Forelimb muscle (tissue), 1 donor: ENCODE results near the gene STAT2. TPM values are rescaled to one million over a fixed set of nuclear protein-coding genes. Genes with fewer than 3 reads are reported as not detected.
"Not testable (repeated sequence)": the region's sequence is repeated elsewhere in the genome, so short reads cannot be mapped to it uniquely, and the experiment has no call there.

Experiments used
- DNase-seq: peaks from one replicate; pipeline ENCODE4 v3.0.0-alpha.2; 2013; ENCODE audit warnings: low read depth
- polyA plus RNA-seq: library from polyadenylated mRNA; unstranded; fragments of 120-200 nt; gene quantifications from one replicate; pipeline ENCODE4 v1.2.1, GENCODE V29; 2013; ENCODE audit not compliant: insufficient read length

The STAT2 gene
- polyA plus RNA-seq, 1 donor, result 61.9 TPM

DNA sequence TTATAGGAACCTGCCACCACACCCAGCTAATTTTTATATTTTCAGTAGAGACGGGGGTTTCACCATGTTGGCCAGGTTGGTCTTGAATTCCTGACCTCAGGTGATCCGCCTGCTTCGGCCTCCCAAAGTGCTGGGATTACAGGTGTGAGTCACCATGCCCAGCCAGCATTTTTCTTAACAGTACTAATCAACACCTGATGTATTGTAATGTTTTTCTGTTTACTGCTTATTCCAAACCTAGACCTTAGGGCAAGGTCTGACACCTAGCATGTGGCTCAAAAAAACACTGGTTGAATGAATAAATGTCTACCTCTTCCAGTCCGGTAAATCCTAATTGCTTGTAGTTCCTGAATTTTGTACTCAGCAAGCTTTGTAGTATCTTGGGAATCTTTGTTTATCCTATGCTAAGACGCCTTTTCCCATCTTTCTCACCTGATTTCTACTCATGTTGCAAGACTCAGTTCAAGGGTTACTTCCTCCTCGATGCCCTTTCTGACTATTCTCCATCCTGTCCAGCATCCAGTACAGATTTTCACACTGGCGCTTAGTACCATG lies 28.9 kb downstream of the STAT2 start:
- DNase-seq, result no peak

DNA sequence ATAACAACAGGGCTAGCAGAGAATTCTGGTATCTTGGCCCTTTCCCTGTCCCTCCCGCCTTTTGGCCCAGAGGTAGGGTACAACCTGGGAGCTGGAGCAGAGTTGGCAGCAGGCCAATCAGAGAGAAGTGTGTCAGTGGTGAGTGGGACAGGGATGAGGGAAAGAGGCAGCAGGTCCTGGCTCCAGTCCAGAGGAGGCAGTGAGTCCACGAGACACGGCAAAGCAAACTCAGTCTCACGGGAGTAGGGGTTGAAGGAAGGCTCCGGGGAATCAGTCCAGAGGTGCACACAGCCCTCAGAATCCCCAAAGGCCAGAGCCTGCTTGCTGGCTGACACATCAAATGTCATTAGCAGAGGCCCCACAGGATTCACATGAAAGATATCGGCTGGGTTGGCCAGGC lies 33.4 kb downstream of the STAT2 start:
- no peak for DNase-seq

DNA sequence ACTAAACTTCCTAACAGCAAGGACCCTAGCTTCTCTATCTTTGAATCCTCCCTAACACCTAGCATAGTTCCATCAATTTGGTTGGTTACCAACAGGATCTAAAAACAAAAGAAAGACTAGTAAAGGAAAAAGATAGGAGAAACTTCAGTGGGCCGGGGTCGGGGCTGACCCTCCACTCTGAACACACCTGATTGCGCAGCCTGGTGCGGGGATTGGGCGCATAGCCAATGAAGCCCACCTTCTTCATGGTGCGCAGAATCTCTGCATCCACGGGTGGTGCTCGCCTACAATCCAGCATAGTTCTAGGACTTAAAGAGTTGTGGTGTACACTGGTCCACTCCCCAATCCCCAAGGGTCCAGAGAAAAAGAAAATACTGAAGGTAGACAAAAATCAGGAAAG lies 33.8 kb downstream of the STAT2 start:
- DNase-seq, result no peak

DNA sequence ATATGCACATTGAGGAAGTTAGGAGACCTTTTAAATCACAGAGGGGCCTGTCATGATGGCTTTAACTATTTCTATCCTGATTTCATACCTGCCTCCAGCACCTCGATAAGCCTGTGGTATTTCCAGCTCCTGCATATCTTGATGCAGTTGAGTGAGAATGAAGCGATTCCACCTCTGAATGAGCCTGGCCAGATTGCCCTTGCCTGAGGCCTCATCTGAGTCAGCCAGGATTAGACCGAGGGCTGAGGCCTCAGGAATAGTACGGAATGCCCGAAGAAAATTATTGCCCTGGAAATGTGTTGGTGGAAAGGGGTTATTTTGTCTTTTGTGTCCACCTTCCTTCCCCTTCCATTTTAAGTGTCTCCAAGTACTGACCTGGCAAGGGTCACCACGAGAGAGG lies 35.7 kb downstream of the STAT2 start:
- DNase-seq, result no peak

DNA sequence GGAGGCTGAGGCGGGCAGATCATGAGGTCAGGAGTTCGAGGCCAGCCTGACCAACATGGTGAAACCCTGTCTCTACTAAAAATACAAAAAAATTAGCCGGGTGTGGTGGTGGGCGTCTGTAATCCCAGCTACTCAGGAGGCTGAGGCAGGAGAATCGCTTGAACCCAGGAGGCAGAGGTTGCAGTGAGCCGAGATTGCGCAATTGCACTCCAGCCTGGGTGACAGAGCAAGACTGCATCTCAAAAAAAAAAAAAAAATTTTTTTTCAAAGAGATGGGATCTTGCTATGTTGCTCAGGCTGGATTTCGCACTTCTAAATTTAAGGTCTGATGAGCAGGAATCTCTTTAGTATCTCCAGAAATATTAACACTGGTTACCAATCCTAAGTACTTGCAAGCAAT lies 38.3 kb downstream of the STAT2 start:
- DNase-seq, result not testable (repeated sequence)

DNA sequence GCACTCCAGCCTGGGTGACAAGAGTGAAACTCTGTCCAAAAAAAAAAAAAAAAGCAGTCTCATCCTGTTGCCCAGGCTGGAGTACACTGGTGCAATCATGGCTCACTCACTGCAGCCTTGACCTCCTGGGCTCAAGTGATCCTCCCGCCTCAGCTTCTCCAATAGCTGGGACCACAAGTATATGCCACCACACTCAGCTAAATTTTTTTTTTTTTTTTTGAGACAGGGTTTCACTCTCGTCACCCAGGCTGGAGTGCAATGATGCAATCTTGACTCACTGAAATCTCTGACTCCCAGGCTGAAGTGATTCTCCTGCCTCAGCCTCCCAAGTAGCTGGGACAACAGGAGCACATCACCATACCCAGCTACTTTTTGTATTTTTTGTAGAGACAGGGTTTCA lies 38.9 kb downstream of the STAT2 start:
- no peak for DNase-seq

DNA sequence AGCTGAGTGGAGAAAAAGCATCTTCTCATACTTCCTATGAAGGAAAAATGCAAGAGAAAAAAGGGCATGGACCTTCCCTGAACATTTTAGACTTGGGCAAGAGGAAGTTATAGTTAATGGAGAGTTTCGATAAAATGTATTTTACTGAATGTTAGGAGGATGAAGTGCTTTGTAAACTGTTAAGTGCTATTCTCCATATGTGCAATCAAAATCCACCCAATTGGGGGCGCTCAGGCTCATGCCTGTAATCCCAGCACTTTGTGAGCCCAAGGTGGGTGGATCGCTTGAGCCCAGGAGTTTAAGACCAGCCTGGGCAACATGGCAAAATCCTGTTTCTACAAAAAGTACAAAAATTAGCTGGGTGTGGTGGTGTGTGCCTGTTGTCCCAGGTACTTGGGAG lies 42.2 kb downstream of the STAT2 start:
- no peak for DNase-seq

DNA sequence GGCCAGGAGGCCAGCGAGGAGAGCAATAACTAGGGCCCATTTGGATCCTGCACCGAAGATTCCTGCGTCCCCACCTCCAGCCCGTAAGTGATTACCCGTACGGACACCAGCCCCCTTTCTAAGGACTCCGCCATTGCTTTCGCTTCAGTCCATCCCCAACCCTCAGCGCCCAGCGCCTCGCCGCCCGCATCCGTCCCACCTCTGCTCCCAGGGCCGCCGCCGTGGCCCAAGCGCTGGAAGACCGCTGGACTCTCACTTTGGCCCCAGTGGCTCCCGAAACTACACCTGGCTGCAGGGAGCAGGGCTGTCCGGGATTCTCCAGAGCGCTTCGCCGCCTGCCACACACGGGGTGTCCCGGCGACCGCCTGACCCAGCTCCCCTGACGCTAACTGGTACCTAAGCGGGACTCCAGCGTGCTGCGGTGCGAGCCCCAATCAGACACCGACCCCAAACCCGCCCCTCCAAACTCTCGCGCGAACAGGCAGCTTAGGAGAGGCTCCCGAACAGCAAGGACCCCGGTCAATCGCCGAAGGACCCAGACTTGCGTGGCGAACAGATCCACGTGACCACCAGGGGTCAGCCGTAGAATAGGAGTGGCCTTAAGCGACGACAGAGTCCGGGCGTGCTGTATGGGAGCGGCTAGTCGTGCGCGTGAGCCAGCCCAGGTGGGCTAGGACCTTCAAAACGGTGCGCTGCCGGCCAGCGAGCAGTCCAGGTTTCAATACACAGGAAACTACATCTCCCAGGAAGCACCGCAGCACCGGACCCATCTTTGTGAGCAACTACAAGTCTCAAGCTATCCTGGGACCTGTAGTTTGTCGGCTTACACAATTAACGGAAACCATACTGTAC lies 44.1 kb downstream of the STAT2 start, which contains the start of gene CNPY2:
Gene CNPY2 (minus strand): TSS at position 367 of the 852 bp plus-strand sequence. CDS start 771 bp downstream, outside the sequence.
- peak; percentile 89 for DNase-seq

DNA sequence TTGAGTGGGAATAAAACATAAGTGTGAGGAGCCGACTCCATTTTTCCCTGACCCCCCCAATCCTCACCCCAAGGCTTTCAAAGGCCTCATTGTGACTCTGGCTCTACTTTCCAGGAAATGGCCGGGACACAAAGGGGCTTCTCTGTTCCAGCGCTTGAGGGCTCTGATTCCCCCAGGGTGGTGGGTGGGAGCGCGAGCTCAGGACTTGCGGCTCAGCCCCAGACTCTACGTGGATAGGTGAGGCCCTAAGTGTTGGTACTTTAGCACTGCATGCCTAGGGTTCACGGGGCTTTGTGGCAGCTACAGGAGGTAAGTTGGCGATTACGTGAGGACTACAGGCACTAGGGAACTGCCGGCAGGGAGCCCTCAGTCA lies 44.7 kb downstream of the STAT2 start:
- DNase-seq, result no peak

DNA sequence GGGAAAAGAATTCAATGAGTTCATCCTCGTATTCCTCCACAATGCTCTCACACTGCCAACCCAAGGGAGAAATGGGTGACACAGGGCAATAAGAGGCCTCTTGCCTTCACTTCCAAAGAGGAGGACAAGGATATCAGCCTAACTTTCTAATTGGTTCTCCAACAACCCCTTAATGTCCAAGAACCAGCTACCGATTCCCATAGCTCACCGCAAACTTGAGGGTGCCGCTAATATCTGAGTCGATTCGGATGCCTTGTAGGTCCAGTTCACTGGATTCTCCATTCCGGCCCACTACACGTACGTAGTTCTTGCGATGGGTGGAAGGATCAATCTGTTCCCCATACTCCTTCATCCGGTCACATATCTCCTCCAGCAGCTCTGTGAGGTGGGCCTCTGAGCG lies 48.9 kb downstream of the STAT2 start:
- DNase-seq, result no peak

DNA sequence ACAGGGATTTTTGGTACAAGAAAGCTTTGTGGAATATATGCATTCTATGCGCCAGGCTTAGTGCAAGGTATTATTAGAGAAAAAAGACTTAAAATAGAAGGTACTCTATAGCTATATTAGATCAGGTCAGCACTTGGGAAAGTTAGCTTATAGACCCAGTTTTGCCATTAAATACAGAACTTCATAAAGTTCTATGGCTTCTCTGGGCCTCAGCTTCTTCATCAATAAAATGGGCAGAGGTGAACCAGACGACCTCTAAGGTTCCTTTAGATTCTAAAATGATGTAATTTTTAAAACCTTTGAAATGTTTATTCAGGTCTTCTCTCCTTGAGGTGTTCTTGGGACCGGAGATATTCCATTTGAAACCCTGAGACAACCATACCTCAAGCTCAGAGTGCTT lies 51.2 kb downstream of the STAT2 start:
- no peak for DNase-seq

DNA sequence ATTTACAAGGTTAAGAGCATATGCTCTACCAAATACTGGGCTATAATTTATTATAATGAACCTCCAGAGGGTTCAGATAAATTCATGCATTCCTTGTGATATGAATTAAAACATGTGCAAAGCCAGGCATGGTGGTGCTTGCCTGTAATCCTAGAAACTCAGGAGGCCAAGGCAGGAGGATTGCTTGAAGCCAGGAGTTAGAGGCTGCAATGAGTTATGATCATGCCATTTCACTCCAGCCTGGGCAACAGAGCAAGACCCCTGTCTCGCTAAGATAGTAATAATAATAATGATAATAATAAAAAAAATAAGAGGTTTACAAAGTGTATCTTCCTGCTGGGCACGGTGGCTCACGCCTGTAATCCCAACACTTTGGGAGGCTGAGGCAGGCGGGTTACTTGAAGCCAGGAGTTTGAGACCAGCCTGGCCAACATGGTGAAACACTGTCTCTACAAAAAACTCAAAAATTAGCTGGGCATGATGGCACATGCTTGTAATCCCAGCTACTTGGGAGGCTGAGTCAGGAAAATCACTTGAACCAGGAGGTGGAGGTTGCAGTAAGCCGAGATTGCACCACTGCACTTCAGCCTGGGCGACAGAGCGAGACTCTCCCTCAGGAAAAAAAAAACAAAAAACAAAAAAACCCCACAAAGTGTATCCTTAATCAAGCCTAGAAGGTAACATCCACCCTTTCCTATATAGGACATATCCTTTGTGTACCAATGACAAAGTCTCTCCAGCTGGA lies 52.5 kb downstream of the STAT2 start:
- DNase-seq, result no peak

DNA sequence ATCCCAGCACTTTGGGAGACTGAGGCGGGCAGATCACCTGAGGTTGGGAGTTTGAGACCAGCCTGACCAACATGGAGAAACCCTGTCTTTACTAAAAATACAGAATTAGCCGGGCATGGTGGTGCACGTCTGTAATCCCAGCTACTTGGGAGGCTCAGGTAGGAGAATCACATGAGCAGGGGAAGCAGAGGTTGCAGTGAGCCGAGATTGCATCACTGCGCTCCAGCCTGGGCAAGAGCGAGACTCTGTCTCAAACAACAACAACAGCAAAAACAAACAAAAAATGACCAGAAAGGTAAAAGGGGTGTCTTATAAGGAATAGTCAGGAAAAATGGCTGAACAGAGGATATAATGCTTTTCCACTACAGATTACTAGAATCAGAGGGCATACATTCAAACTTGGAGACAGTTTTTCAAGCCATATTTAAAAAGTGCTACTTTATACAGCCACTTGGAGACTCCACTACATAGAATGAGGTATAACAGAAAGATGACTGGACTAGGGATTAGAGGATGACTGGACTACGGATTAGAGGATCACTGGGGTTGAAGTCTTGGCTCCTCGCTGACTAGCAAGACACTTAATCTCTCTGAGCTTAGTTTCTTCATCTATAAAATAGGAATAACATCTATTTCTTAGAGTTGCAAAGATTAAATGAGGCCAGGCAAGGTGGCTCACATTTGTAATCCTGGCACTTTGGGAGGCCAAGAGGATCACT lies 54.9 kb downstream of the STAT2 start:
- DNase-seq, result no peak

DNA sequence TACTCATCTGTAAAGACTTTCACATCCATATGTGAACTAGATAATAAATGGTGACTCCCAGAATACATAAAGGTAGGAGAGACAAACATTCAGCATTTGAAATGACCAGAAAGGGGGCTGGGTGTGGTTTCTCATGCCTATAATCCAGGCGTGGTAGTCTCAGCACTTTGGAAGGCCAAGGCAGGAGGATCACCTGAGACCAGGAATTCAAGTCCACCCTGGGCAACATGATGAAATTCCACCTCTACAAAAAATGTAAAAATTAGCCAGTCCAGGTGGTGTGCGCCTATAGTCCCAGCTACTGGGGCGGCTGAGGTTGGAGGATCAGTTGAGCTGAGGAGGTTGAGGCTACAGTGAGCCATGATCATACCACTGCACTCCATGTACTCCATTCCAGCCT lies 55.6 kb downstream of the STAT2 start:
- no peak for DNase-seq

DNA sequence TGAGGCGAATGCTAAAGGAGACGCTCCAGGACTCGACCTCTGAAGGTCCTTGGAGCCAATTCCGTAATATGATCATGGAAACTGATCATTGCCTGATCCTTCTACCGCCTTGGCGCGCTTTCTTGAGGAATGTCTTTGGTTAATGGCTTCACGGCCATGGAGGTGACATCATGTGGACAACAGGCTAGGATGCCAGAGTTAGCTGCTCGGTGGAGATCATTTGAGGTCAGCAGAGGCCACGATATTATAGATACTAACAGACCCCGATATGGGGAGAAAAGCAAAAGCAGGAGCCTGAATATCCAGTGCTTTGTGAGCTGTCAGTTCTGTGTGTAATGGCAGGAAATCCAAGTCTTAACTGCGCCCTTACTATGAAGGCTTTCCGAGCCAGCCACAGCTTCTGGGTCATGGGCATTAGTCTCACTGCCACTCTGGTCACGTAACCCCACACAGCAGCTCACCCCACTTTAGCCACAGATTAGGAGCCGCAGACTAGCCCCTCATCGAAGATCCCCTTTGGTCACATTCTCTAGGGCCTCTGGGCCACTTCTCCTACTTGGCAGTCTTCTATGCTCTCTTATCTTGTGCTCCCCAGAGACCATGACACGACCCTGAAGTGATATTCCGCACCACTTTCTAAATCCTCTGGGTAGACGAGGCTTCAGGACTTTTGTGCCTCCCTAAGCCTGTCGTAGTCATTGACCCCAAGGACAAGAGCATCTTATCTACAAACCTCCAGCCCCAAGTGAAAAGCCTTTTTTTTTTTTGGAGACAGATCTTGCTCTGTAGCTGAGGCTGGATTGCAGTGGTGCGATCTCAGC lies 59.1 kb downstream of the STAT2 start:
- DNase-seq, result no peak

DNA sequence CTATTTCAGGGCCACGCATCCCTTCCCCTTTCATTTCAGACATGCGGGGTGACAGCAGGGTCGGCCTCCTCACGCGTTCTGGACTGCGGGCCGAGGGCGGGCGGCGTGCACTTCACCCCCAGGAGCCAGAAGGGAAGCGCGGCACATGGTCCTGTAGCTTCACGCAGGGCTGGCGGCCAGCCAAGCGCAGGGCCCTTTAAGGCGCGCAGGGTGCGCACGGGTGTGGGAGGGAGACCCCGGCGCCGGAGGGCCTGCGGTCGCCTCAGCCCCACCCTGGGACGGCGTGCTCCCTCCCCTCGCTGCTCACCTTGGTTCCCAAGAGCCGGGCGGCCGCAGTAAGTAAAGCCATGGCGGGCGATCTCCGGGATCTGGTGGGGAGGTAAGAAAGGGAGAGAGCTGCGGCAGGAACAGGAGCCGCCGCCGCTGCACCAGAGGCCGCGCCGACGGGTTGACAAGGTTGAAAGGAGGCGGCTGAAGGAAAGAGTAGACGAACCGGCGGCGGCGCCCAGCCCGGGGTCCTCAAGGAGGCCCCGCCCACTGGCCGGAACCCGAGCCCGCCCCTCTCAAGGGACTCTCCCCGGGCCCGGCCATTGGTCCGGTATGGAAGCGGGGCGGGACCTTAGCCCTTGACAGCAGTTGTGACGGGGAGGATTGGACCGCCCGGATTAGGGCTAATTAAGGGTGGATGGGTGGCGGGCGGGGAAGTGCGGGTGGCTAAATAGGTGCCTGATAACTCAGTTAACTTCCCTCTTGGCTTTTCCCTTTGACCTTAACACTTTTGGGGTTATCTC lies 59.9 kb downstream of the STAT2 start, which contains the start of gene CS:
Gene CS (minus strand): TSS at position 478 of the 791 bp plus-strand sequence. CDS start 129 bp downstream, at position 349.
- peak; percentile 89 for DNase-seq

DNA sequence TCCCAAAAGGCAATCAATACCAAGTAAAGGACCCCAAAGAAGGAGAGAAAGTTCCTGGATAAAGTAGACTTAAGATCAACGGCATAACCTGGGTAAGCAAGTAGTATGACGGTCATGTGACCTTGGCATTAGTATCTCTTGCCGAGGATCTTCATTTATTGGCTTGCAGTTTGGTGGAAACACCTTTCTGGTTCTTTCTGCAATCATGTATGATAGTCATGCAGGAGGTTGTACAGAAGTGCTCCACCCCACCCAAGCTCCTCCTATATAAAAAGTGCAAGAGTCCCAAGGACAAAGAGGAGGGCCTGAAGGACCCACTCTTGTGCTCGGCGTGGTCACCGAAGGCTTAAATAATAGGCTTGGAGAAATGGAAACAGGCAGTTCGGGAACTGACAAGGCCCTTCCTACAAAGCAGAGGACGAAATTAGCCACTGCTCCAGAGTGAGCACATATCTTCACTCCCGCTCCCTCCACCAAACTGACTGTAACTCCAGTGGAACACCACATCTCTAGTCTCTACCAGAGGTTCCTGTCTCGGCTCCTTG lies 60.5 kb downstream of the STAT2 start:
- no peak for DNase-seq

DNA sequence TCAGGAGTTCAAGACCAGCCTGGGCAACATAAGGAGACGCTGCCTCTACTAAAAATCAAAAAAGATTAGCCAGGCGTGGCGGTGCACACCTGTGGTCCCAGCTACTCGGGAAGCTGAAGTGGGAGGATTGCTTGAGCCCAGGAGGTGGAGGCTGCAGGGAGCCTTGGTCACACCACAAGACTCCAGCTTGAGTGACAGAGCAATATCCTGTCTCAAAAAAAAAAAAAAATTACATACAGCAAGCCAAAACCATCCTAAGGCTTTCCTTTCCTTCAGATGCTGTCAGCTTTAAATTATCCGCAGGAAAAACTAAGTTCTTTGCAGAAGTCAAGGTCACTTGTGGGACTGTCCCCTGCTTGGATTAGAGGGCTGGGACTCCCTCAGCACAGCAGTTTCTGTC lies 61.1 kb downstream of the STAT2 start:
- DNase-seq, result no peak

DNA sequence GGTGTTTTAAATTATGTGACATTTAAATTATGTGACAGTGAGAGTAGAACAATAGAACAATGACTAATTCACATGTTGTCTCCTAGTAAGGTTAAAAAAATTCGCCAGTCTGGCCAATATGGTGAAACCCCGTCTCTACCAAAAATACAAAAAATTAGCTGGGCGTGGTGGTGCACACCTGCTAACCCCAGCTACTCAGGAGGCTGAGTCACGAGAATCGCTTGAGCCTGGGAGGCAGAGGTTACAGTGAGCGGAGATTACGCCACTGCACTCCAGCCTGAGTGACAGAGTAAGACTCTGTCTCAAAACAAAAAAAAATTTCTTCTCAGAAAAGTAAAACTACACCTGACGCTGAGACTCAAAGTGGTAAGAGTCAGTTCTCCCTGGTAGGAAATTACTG lies 62.5 kb downstream of the STAT2 start:
- DNase-seq, result no peak

DNA sequence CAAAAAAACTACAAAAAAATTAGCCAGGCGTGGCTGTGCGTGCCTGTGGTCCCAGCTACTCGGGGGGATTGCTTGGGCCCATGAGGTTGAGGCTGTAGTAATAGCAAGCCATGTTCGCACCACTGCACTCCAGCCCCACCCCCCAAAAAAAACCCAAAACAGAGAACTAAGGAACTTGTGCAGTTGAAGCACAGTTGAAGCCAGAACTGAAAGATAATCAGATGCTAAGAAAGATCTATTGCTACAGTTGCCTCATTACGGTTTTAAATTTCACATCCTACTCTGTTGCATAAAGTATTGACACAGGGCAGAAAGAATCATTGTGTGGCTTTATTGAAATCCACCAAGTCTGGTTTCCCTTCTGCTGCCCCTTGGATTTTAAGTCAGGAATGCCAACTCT lies 63.6 kb downstream of the STAT2 start:
- no peak for DNase-seq
